Measurements from ENCODE around the gene MYH13. TPM values are rescaled to one million over a fixed set of nuclear protein-coding genes. Genes with fewer than 3 reads are reported as not detected.

MYH13 gene
- total and polyA plus RNA-seq, 2 donors (not counting 3 experiments of a cell fraction or from before 2014, with no cell fraction given), result not detected

DNA sequence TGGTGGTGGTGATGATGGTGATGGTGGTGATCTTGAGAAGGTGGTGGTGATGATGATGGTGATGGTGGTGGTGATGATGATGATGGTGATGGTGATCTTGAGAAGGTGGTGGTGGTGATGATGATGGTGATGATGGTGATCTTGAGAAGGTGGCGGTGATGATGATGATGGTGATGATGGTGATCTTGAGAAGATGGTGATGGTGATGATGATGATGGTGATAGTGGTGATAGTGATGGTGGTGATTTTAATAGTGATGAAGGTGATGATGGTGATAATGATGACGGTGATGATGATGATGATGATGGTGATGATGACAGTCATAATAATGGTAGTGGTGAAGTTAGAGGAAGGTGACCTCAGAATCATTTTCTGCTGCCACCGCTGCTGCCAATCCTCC lies 75.1 kb downstream of the MYH13 start:
- TF ChIP-seq POLR2A (IDR thresholded peaks at IDR 0.05; ENCODE audit: low read depth, low read length) (no peak), MAX (IDR thresholded peaks at IDR 0.05; ENCODE audit: insufficient read depth, insufficient read length) (no peak), GATA2 (IDR thresholded peaks at IDR 0.05; ENCODE audit: insufficient read depth, insufficient read length, low read depth, low read length) (no peak), MYC (IDR thresholded peaks at IDR 0.05; ENCODE audit: low read depth, low read length) (no peak), EZH2 (IDR thresholded peaks at IDR 0.05; ENCODE audit: borderline replicate concordance, low read depth, low read length, severe bottlenecking) (no peak), POLR2AphosphoS5 (IDR thresholded peaks at IDR 0.05; ENCODE audit: insufficient read depth, low read depth, low read length) (no peak)
- no peaks in the 10 kb centered on the region for H4K20me1 ChIP-seq (replicated peaks; ENCODE audit: control insufficient read depth, extremely low read depth, insufficient read depth, low read length)
- no peak overlapping the region for H3K9ac ChIP-seq (replicated peaks; ENCODE audit: extremely low read depth, insufficient read depth, low read length)
- H3K27ac ChIP-seq (ENCODE audit: insufficient read depth, low read depth, low read length), result no peak overlapping the region
- DNase-seq (ENCODE audit: low read depth, low spot score) (no peak), FAIRE-seq (no peak)
- intact Hi-C loops (cut with micrococcal nuclease) (no loop called here), dilution Hi-C loops (cut with MboI; ENCODE audit: extremely low pct_ligation_motif_present, low sequenced_read_pairs) (no loop called here)
- no peak overlapping the region for H3K4me2 ChIP-seq (ENCODE audit: insufficient read depth, low read length)
- ChIA-PET CTCF (no interaction called here), POLR2A (no interaction called here)
- H3K4me1 ChIP-seq (ENCODE audit: control insufficient read depth, extremely low read depth, insufficient read depth, low read length), result no peaks in the 10 kb centered on the region
- no peak overlapping the region for H3K4me3 ChIP-seq (replicated peaks in 1 of 3; ENCODE audit: insufficient read depth in 1 of 3, low read depth in 1 of 3, low read length in 3 of 3)
- no peaks in the 10 kb centered on the region for H3K27me3 ChIP-seq (ENCODE audit: control insufficient read depth in 2 of 2, insufficient read depth in 2 of 2, low read length in 2 of 2)
- H3K79me2 ChIP-seq (ENCODE audit: control insufficient read depth, insufficient read depth, low read length), result no peaks in the 10 kb centered on the region
- no peaks in the 10 kb centered on the region for H3K9me3 ChIP-seq (replicated peaks; ENCODE audit: control insufficient read depth, insufficient read depth, low read length)
- no TSS peak for BruUV-seq (replicated peaks)
- no peak overlapping the region for H2AFZ ChIP-seq (ENCODE audit: low read depth, low read length)
- H3K36me3 ChIP-seq (ENCODE audit: control insufficient read depth in 2 of 2, extremely low read depth in 1 of 2, insufficient read depth in 2 of 2, low read length in 2 of 2), result no peaks in the 10 kb centered on the region
- H3K9me1 ChIP-seq (replicated peaks; ENCODE audit: control insufficient read depth, extremely low read depth, insufficient read depth, low read length), result no peaks in the 10 kb centered on the region

- Histone ChIP-seq H3K4me3 (replicated peaks in 1 of 3; ENCODE audit: insufficient read depth in 1 of 3, low read depth in 1 of 3, low read length in 3 of 3) (no peak overlapping the region), H3K9ac (replicated peaks; ENCODE audit: extremely low read depth, insufficient read depth, low read length) (no peak overlapping the region), H3K36me3 (ENCODE audit: control insufficient read depth in 2 of 2, extremely low read depth in 1 of 2, insufficient read depth in 2 of 2, low read length in 2 of 2) (no peaks in the 10 kb centered on the region), H3K9me3 (replicated peaks; ENCODE audit: control insufficient read depth, insufficient read depth, low read length) (no peaks in the 10 kb centered on the region), H3K27me3 (ENCODE audit: control insufficient read depth in 2 of 2, insufficient read depth in 2 of 2, low read length in 2 of 2) (no peaks in the 10 kb centered on the region), H4K20me1 (replicated peaks; ENCODE audit: control insufficient read depth, extremely low read depth, insufficient read depth, low read length) (no peaks in the 10 kb centered on the region), H2AFZ (ENCODE audit: low read depth, low read length) (no peak overlapping the region), H3K9me1 (replicated peaks; ENCODE audit: control insufficient read depth, extremely low read depth, insufficient read depth, low read length) (no peaks in the 10 kb centered on the region), H3K4me1 (ENCODE audit: control insufficient read depth, extremely low read depth, insufficient read depth, low read length) (no peaks in the 10 kb centered on the region), H3K4me2 (ENCODE audit: insufficient read depth, low read length) (no peak overlapping the region), H3K79me2 (ENCODE audit: control insufficient read depth, insufficient read depth, low read length) (no peaks in the 10 kb centered on the region), H3K27ac (ENCODE audit: insufficient read depth, low read depth, low read length) (no peak overlapping the region)
- ChIA-PET POLR2A (no interaction called here), CTCF (interaction anchor here (0.7 to 1.2 kb wide), 2 partner anchors 319 to 323 kb away, joined by 3 to 6 read pairs; no protein-coding TSS in a partner anchor)
- no TSS peak for BruUV-seq (replicated peaks)
- dilution Hi-C loops (cut with MboI; ENCODE audit: extremely low pct_ligation_motif_present, low sequenced_read_pairs), result no loop called here
- intact Hi-C loops (cut with micrococcal nuclease), result loop anchor here (1.0 kb wide), 1 partner anchor 322 kb away; no protein-coding TSS in a partner anchor
- TF ChIP-seq, protein P1, sequence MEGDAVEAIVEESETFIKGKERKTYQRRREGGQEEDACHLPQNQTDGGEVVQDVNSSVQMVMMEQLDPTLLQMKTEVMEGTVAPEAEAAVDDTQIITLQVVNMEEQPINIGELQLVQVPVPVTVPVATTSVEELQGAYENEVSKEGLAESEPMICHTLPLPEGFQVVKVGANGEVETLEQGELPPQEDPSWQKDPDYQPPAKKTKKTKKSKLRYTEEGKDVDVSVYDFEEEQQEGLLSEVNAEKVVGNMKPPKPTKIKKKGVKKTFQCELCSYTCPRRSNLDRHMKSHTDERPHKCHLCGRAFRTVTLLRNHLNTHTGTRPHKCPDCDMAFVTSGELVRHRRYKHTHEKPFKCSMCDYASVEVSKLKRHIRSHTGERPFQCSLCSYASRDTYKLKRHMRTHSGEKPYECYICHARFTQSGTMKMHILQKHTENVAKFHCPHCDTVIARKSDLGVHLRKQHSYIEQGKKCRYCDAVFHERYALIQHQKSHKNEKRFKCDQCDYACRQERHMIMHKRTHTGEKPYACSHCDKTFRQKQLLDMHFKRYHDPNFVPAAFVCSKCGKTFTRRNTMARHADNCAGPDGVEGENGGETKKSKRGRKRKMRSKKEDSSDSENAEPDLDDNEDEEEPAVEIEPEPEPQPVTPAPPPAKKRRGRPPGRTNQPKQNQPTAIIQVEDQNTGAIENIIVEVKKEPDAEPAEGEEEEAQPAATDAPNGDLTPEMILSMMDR (IDR thresholded peaks at IDR 0.05; ENCODE audit: extremely low read depth in 1 of 2, insufficient read depth in 1 of 2, low read depth in 1 of 2, low read length in 2 of 2), result peak in 1 of 2 donors; percentile 29
- no peak for TF ChIP-seq POLR2A (IDR thresholded peaks at IDR 0.05; ENCODE audit: low read depth, low read length)
- DNase-seq (ENCODE audit: low read depth, low spot score), result no peak
- no peak for FAIRE-seq
Observed at GRCh38 chr17:10295728-10296343, 77.0 kb downstream of the MYH13 start.
